Activated CD4-positive, CD25-positive, alpha-beta regulatory T cell treated with anti-CD3 and anti-CD28 coated beads, Interleukin-2, amount 50 U/mL, for 16 hours (primary cell): ENCODE measurements around the gene CERK.
"Not testable (repeated sequence)": the region's sequence is repeated elsewhere in the genome, so short reads cannot be mapped to it uniquely, and the experiment has no call there.

ENCODE experiments used
- DNase-seq: peaks from one replicate; pipeline ENCODE4 v3.0.0-alpha.2; 2020; ENCODE audit warnings: low read depth, low spot score

Gene CERK

GRCh38 chr22:46749682-46750529 lies 11.9 kb upstream of the CERK start:
- DNase-seq, result no peak

GRCh38 chr22:46748908-46749675 lies 11.0 kb upstream of the CERK start:
- no peak for DNase-seq

- no peak for DNase-seq
These were observed 10.3 kb upstream of the CERK start for GRCh38 chr22:46748206-46748907.

- DNase-seq, result no peak
These were observed 9.6 kb upstream of the CERK start for GRCh38 chr22:46747646-46748045.

- DNase-seq, result no peak
These were observed 8.6 kb upstream of the CERK start for GRCh38 chr22:46746620-46747019.

- DNase-seq, result no peak
These were observed 8.1 kb upstream of the CERK start for GRCh38 chr22:46746192-46746591.

GRCh38 chr22:46744581-46744980 lies 6.5 kb upstream of the CERK start:
- DNase-seq, result no peak

- DNase-seq, result no peak
These were observed 4.6 kb upstream of the CERK start for GRCh38 chr22:46742576-46743221.

GRCh38 chr22:46741974-46742519 lies 4.0 kb upstream of the CERK start:
- DNase-seq, result no peak

GRCh38 chr22:46740910-46741780 lies 3.1 kb upstream of the CERK start:
- no peak for DNase-seq

GRCh38 chr22:46739094-46739870 lies 1.2 kb upstream of the CERK start:
- DNase-seq, result no peak

- no peak for DNase-seq
These were observed 618 bp upstream of the CERK start for GRCh38 chr22:46738647-46739093.

- DNase-seq, result no peak
These were observed 712 bp downstream of the CERK start for GRCh38 chr22:46737105-46737975.

- no peak for DNase-seq
These were observed 1.3 kb downstream of the CERK start for GRCh38 chr22:46736705-46737104.

- DNase-seq, result no peak
These were observed 2.1 kb downstream of the CERK start for GRCh38 chr22:46735747-46736608.

GRCh38 chr22:46734830-46735453 lies 3.1 kb downstream of the CERK start:
- DNase-seq, result peak; percentile 28

GRCh38 chr22:46734213-46734722 lies 3.8 kb downstream of the CERK start:
- DNase-seq, result not testable (repeated sequence)
